ENCODE results near the gene STT3B.
"Not testable (repeated sequence)": the region's sequence is repeated elsewhere in the genome, so short reads cannot be mapped to it uniquely, and the experiment has no call there.

The STT3B gene

DNA sequence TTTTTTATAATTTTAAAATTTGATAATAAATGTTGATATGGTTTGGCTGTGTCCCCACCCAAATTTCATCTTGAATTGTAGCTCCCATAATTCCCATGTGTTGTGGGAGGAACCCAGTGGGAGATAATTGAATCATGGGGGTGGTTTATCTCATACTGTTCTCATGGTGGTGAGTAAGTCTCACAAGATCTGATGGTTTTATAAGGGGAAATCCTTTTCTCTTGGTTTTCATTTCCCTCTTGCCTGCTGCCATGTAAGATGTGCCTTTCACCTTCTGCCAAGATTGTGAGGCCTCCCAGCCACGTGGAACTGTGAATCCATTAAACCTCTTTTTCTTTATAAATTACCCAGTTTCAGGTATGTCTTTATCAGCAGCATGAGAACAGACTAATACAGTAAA lies 72.6 kb downstream of the STT3B start:
- DNase-seq (ENCODE audit: low spot score) = not testable (repeated sequence)

GRCh38 chr3:31606453-31606852 lies 73.7 kb downstream of the STT3B start:
- DNase-seq (ENCODE audit: low spot score) = no peak

- DNase-seq (ENCODE audit: low spot score) = peak; percentile 32
Observed at GRCh38 chr3:31610700-31611275, 78.1 kb downstream of the STT3B start.

DNA sequence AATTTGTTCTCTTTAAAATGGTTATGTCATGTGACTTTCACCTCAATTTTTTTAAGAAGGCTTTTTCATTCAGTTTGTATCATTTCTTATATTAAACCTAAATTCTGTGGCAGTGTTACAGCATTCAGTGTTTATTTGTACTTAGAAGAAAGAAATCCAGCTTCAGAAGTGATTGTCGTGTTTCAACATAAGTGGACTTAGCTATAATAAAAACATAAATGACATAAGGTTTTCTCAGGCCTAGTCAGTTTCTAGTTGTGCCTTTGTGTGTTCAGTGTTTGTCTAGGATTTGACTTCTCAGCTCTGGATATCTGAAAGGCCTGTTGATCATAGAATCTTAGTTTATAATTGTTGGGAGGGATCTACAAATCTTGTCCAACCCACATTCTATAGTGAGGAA lies 80.5 kb downstream of the STT3B start:
- no peak for DNase-seq (ENCODE audit: low spot score)

DNA sequence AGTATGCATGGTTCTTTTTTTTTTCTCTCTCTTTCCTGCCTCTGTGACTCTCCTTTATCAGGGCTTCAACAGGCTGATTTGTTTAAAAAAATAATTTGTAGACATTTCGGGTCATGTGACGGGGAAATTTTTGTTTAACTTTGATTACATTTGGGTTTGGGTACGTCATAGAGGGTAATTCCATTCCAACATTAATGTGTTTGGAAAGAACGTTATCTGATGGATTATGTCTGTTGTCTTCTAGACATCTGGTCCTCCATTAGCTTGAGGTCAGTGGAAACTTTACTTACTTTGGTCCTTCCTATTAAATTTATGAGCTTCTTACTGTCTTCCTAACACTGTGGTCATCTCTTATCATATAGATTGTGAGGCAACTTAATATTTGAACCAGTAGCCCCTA lies 80.9 kb downstream of the STT3B start:
- DNase-seq (ENCODE audit: low spot score) = no peak

GRCh38 chr3:31614162-31614921 lies 81.6 kb downstream of the STT3B start:
- DNase-seq (ENCODE audit: low spot score) = no peak

DNA sequence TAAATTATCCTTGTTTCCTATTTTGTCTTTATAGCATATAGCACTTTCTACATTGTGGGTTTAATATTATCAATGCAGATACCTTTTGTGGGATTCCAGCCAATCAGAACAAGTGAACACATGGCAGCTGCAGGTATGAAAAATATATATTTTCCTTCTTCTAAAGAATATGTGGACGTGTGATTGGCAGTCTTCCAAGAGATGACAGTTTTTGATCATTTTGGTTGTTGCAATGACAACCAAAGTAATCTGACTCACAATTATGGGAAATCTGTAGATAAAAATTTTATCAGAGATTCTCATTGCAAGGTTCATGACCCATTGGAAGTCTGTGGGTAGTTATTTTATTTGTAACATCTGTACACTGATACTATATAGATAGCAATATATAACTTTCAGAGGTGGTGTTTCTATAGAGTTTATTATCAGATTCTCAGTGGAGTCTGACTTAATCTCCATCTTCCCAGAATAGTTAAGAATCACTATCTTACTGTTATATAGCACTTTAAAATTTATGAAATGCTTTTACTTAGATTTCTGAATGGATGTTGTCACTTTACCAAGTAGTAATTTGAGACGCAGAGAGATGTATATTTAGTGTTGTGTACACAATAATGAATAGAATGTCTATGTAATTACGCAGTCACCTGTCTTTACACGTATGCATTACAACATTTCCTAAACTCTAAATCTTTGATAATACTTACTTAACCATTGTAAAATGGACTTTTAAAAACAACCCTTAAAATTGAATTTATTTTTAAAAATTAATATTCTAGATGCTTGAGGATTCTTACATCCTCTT lies 82.5 kb downstream of the STT3B start:
- no peak for DNase-seq (ENCODE audit: low spot score)

GRCh38 chr3:31616711-31617110 lies 84.0 kb downstream of the STT3B start:
- no peak for DNase-seq (ENCODE audit: low spot score)

DNA sequence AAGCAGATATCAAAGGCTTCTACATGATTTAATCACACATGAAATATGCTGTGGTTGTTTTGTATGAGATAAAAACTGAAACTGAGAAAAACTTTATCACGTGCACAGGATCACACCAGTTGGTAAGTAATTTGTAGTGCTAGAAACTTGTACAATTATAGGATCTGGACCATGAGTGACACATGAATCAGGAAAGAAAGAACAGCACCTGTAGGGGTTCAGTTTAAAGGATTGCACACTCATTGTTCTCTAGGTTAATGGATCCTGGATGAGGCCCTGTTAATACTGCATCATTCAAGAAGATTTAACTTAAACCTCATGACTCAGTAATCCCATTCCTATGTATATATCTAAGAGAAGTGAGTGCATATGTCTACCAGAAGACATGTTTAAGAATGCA lies 87.9 kb downstream of the STT3B start:
- DNase-seq (ENCODE audit: low spot score) = no peak

DNA sequence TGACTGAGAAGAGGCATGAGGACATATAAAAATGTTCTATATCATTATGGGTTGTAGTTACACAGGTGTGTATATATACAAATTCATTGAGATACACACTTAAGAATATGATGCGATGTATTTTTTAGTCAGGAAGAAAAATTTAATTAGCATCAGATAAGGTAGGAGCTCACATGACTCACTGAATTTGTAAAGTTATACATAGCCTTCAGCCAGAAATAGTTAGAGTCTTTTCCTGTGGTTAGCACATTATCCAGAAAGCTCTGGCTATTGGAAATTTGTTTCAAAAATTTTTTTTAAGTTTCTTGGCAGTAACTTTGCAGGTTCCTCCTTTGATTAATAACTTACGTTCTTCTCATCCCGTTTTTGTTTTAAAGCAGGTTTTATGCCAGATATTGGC lies 88.6 kb downstream of the STT3B start:
- no peak for DNase-seq (ENCODE audit: low spot score)

GRCh38 chr3:31622636-31623288 lies 90.0 kb downstream of the STT3B start:
- DNase-seq (ENCODE audit: low spot score) = no peak

GRCh38 chr3:31624083-31624709 lies 91.5 kb downstream of the STT3B start:
- DNase-seq (ENCODE audit: low spot score) = no peak

DNA sequence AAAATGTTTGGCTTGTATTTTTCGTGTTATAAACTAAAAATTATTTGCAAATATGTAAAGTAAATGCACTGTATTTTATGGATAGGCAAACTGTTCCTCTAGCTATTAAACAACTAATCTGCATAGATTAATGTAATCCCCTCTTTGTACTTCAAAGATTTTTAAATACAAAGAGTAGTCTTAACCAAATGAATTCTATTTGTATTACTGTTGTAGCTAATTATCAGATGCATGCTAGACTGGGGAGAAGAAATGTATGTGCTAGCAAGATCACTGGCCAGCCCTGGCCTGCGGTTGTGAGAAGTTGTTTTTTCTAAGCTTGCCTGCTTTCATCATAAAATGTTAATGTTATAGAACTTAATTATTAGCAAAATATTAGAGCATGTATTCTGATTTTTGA lies 92.6 kb downstream of the STT3B start:
- no peak for DNase-seq (ENCODE audit: low spot score)

DNA sequence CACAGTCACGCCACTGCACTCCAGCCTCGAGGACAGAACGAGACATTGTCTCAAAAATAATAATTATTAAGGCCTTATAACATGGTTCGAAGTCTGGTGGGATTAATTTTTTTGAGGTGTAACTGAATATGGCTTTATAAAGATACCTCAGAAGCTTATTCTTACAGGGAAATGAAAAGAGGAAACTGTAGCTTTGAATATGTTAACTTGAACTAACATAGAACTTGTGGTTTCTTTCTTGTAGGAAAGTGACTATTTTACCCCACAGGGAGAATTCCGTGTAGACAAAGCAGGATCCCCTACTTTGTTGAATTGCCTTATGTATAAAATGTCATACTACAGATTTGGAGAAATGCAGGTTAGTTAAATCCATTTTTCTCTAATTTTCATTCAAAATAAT lies 96.3 kb downstream of the STT3B start:
- DNase-seq (ENCODE audit: low spot score) = no peak

GRCh38 chr3:31634476-31634875 lies 101.8 kb downstream of the STT3B start:
- DNase-seq (ENCODE audit: low spot score) = no peak

DNA sequence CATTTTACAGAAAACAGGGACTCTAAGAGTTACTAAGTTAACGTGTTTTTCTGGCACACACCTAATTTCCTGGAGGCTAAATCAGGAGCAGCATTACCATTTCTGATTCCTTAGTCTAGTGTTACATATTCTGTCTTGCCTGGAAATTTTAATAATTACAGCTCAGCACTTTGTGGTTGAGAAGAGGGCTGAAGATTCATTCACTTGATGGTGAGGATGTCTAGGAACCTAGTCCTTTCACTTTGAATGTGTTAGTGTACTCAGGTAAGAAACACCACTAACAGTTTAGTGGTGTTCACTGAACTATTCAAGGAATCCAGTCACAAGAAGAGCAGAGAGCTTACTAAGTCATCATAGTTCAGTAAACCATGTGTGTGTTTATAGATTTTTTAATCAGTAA lies 102.8 kb downstream of the STT3B start:
- no peak for DNase-seq (ENCODE audit: low spot score)

GRCh38 chr3:31636049-31636448 lies 103.3 kb downstream of the STT3B start:
- no peak for DNase-seq (ENCODE audit: low spot score)

- DNase-seq (ENCODE audit: low spot score) = no peak
Observed at GRCh38 chr3:31636694-31637442, 104.1 kb downstream of the STT3B start.

DNA sequence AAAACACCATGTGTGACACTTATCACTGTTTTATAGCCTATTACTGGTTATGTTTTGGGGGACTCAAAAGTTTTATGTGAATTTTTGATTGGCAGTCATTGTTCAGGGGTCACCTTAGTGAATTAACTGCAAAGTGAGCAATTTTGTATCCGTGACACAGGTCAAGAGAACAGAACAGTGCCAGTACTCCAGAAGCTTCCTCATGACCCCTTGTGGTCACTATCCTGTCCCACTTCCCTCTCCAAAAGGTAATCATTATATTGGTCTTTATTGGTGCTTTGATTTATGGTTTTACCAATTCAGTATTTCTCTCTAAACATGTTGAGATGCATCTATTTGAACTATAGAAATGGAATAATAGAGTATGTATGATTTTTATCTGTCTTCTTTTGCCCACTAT lies 107.1 kb downstream of the STT3B start:
- DNase-seq (ENCODE audit: low spot score) = no peak

DNA sequence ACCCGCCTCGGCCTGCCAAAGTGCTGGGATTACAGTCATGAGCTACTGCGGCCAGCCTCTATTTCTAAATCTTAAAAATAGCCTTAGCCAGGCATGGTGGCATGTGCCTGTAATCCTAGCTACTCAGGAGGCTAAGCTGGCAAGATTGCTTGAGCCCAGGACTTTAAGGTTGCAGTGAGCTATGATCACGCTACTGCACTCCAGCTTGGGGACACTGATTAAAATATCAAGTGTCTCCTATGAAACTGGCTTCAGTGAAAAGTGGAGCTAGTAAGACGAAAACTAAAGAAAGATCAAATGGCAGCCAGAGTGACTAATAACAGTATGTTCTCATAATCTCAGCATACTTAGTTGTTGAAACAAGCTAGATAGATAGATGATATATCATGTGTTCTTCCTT lies 112.5 kb downstream of the STT3B start:
- DNase-seq (ENCODE audit: low spot score) = no peak

DNA sequence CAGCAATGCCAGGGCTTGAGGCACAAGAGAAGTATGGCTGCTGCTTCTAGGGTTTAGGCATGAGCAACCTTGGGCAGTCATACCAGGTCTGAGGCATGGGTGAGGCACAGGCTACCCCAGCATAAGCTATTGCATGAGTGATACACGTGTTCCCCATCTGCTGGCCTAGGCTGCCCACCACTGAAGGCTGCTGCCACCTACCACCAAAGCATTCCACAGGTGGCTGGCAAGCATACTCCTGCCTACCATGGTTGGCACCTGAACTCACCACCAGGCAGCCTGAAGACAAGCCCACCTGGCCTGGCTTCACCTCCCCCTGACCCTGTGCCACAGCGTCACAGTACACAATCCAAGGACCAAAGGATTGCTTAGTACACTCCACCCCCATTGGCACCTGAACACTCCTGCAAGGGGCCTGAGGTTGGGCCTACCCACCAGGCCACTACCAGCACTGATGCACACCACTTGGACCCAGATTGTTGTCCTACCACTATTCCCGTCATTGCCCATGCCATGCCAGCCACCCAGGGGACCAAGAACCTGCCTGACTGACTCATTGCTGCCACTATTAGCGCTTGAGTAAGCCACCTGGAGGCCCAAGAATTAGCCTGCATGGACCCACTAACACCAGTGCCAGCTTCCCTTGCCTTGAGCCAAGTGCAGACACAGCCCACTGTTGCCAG lies 115.7 kb downstream of the STT3B start:
- no peak for DNase-seq (ENCODE audit: low spot score)
